ENCODE measurements around the gene CERS3.
A peak's percentile ranks its signal among the peaks of the same experiment; 100 is the strongest.
"Not testable (repeated sequence)": the region's sequence is repeated elsewhere in the genome, so short reads cannot be mapped to it uniquely, and the experiment has no call there.

The CERS3 gene

GRCh38 chr15:100448481-100448880, 80.3 kb downstream of the CERS3 start (continued):
- TF ChIP-seq, protein P1, sequence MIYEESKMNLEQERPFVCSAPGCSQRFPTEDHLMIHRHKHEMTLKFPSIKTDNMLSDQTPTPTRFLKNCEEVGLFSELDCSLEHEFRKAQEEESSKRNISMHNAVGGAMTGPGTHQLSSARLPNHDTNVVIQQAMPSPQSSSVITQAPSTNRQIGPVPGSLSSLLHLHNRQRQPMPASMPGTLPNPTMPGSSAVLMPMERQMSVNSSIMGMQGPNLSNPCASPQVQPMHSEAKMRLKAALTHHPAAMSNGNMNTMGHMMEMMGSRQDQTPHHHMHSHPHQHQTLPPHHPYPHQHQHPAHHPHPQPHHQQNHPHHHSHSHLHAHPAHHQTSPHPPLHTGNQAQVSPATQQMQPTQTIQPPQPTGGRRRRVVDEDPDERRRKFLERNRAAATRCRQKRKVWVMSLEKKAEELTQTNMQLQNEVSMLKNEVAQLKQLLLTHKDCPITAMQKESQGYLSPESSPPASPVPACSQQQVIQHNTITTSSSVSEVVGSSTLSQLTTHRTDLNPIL (CRISPR knock-in tag; IDR thresholded peaks at IDR 0.05; ENCODE audit: low read depth): no peak
- no peak for TF ChIP-seq TSHZ2 (CRISPR knock-in tag; IDR thresholded peaks at IDR 0.05)

- ATAC-seq: not testable (repeated sequence)
Measured at GRCh38 chr15:100441063-100441462, 87.7 kb downstream of the CERS3 start.

DNA sequence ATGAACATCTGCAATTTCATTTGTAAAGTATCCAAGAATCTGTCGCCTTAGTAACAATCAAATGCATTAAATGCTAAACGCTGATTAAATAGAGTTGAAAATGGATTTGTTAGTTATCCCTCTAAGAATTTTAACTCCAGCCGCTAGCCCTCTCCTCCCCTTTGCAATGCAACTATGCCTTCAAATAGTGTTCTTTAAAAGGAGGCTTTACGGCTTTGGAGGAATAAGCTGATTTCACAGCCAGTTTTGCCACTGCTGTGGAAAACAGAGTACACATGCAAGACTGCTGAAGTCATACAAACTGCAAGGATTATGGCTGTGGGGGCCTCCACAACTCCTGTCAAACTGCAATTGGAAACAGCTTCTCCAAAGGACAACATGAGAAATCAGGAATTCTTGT, 89.2 kb downstream of the CERS3 start:
- TF ChIP-seq, protein P2, sequence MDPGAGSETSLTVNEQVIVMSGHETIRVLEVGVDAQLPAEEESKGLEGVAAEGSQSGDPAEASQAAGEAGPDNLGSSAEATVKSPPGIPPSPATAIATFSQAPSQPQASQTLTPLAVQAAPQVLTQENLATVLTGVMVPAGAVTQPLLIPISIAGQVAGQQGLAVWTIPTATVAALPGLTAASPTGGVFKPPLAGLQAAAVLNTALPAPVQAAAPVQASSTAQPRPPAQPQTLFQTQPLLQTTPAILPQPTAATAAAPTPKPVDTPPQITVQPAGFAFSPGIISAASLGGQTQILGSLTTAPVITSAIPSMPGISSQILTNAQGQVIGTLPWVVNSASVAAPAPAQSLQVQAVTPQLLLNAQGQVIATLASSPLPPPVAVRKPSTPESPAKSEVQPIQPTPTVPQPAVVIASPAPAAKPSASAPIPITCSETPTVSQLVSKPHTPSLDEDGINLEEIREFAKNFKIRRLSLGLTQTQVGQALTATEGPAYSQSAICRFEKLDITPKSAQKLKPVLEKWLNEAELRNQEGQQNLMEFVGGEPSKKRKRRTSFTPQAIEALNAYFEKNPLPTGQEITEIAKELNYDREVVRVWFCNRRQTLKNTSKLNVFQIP (CRISPR knock-in tag; IDR thresholded peaks at IDR 0.05; ENCODE audit: borderline replicate concordance, low read depth): no peak
- TF ChIP-seq CSDC2 (CRISPR knock-in tag; IDR thresholded peaks at IDR 0.05): no peak
- TF ChIP-seq TSHZ2 (CRISPR knock-in tag; IDR thresholded peaks at IDR 0.05): no peak
- no peak for TF ChIP-seq CSRNP3 (CRISPR knock-in tag; IDR thresholded peaks at IDR 0.05)
- no peak for TF ChIP-seq ZC3H10 (CRISPR knock-in tag; IDR thresholded peaks at IDR 0.05)
- no peak for TF ChIP-seq RARB (CRISPR knock-in tag; IDR thresholded peaks at IDR 0.05)
- TF ChIP-seq ISL1 (CRISPR knock-in tag; IDR thresholded peaks at IDR 0.05): no peak
- no peak for TF ChIP-seq ZFP3 (CRISPR knock-in tag; IDR thresholded peaks at IDR 0.05)
- TF ChIP-seq ARNTL (CRISPR knock-in tag; IDR thresholded peaks at IDR 0.05; ENCODE audit: borderline replicate concordance, low read depth): no peak
- TF ChIP-seq GLIS3 (CRISPR knock-in tag; IDR thresholded peaks at IDR 0.05): no peak
- TF ChIP-seq ZFP30 (CRISPR knock-in tag; IDR thresholded peaks at IDR 0.05): no peak
- no peak for TF ChIP-seq ZNF565 (CRISPR knock-in tag; conservative IDR thresholded peaks at IDR 0.05; ENCODE audit: low read depth)
- no peak for TF ChIP-seq PATZ1 (CRISPR knock-in tag; IDR thresholded peaks at IDR 0.05; ENCODE audit: borderline replicate concordance)
- TF ChIP-seq ZNF8 (CRISPR knock-in tag; IDR thresholded peaks at IDR 0.05): no peak
- no peak for TF ChIP-seq PPARA (CRISPR knock-in tag; IDR thresholded peaks at IDR 0.05; ENCODE audit: borderline replicate concordance)
- no peak for ATAC-seq

DNA sequence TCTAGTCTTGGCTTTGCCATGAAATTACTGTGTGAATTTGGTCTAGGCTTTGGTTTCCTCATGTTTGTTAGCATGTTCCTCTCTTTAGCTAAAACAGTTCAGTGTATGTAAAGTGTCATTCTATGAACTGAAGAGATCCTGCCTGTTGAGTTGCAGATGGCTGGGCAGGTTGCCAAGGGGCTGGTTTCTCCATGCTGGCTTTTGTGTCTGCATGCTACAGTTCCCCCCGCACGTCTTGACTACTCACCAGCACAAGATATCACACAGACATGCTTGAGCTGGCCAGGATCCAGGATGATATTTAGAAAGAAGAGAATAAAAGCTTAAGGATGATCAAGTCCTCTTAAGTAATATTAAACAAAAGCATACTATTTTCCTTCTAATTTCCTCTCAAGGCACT, 90.2 kb downstream of the CERS3 start:
- ATAC-seq: no peak; the same call in 2 of the 3 replicates
- no peak for TF ChIP-seq ZNF8 (CRISPR knock-in tag; IDR thresholded peaks at IDR 0.05)
- TF ChIP-seq TCF4 (CRISPR knock-in tag; IDR thresholded peaks at IDR 0.05; ENCODE audit: borderline replicate concordance): 0 out of 2 replicates have a peak, but pooled peaks have one; percentile 38
